HepG2 (cell line): Measurements from ENCODE around the gene MORF4L2. TPM values are rescaled to one million over a fixed set of nuclear protein-coding genes. Genes with fewer than 3 reads are reported as not detected.

Experiments used
- ERF ChIP-seq: IDR thresholded peaks from 2 replicates; pipeline ENCODE4 v1.6.1; 2018; ENCODE audit warnings: missing biosample characterization, missing genetic modification reagents
- KLF16 ChIP-seq, 2 experiments: sonication (generic) in 1 of 2; formaldehyde crosslinking in 1 of 2; IDR thresholded peaks; 2 replicates each; pipeline versions ENCODE4 v1.6.1 to v1.8.0; 2016 to 2023; ENCODE audit warnings: missing genetic modification reagents in 2 of 2, missing compliant biosample characterization in 1 of 2
- NR2F6 ChIP-seq, 2 experiments: IDR thresholded peaks; 2 replicates each; pipeline ENCODE4 v1.6.1; 2016; ENCODE audit warnings: antibody characterized with exemption in 1 of 2, mild to moderate bottlenecking in 1 of 2
- POLR2A ChIP-seq, 2 experiments: IDR thresholded peaks; 2 replicates each; pipeline ENCODE4 v1.6.1; 2011; ENCODE audit warnings: low read depth in 2 of 2, low read length in 2 of 2, mild to moderate bottlenecking in 1 of 2, moderate library complexity in 1 of 2; ENCODE audit not compliant: insufficient read depth in 1 of 2
- POLR2G ChIP-seq: fragments of 200-400 bp; formaldehyde crosslinking; IDR thresholded peaks from 2 replicates; pipeline ENCODE4 v1.6.1; 2018; ENCODE audit warnings: mild to moderate bottlenecking, low read depth, low read length, moderate library complexity
- REST ChIP-seq, 2 experiments: IDR thresholded peaks; 2 replicates each; pipeline ENCODE4 v1.6.1; 2011 to 2012; ENCODE audit warnings: low read length in 2 of 2, borderline replicate concordance in 1 of 2, low read depth in 1 of 2, mild to moderate bottlenecking in 1 of 2, moderate library complexity in 1 of 2
- SPEN ChIP-seq: sonication (generic); formaldehyde crosslinking; IDR thresholded peaks from 2 replicates; pipeline ENCODE4 v1.5.1; 2020; ENCODE audit warnings: low read depth, mild to moderate bottlenecking, missing genetic modification reagents
- TAF1 ChIP-seq: sonication (generic); formaldehyde crosslinking; IDR thresholded peaks from 2 replicates; pipeline ENCODE4 v1.4.0; 2020; ENCODE audit warnings: missing genetic modification reagents
- THAP11 ChIP-seq: IDR thresholded peaks from 2 replicates; pipeline ENCODE4 v1.6.1; 2016; ENCODE audit warnings: missing biosample characterization, missing genetic modification reagents
- ZBTB2 ChIP-seq: sonication (generic); formaldehyde crosslinking; IDR thresholded peaks from 2 replicates; pipeline ENCODE4 v1.8.0; 2022; ENCODE audit warnings: low read depth, missing genetic modification reagents
- ZNF33A ChIP-seq: sonication (generic); formaldehyde crosslinking; IDR thresholded peaks from 2 replicates; pipeline ENCODE4 v1.5.1; 2020; ENCODE audit warnings: missing genetic modification reagents, mild to moderate bottlenecking, moderate library complexity, borderline replicate concordance
- ZNF350 ChIP-seq: sonication (generic); formaldehyde crosslinking; IDR thresholded peaks from 2 replicates; pipeline ENCODE4 v1.4.0; 2020; ENCODE audit warnings: mild to moderate bottlenecking, low read depth, missing genetic modification reagents, borderline replicate concordance
- ZNF354B ChIP-seq: sonication (generic); formaldehyde crosslinking; IDR thresholded peaks from 2 replicates; pipeline ENCODE4 v1.8.0; 2022; ENCODE audit warnings: mild to moderate bottlenecking, missing genetic modification reagents
- ZNF687 ChIP-seq: sonication (generic); formaldehyde crosslinking; IDR thresholded peaks from 2 replicates; pipeline ENCODE4 v1.5.1; 2020; ENCODE audit warnings: mild to moderate bottlenecking, missing genetic modification reagents, moderate library complexity
- ZNF709 ChIP-seq: sonication (generic); formaldehyde crosslinking; IDR thresholded peaks from 2 replicates; pipeline ENCODE4 v1.5.0; 2020; ENCODE audit warnings: mild to moderate bottlenecking, missing genetic modification reagents
- polyA plus RNA-seq, 8 experiments: library from polyadenylated mRNA; depleted of rRNA in 3 of 8; stranded (reverse) in 7 of 8; unstranded in 1 of 8; fragments of >200 nt; fragmentation: Illumina TruSeq in 4 of 8; extraction: Trizol in 4 of 8; gene quantifications; 2 replicates each; pipeline versions ENCODE4 v1.2.1 to v1.2.3, GENCODE V29; 2011 to 2016; ENCODE audit warnings: low read depth in 4 of 8, missing spikeins in 1 of 8, mixed read lengths in 1 of 8; ENCODE audit not compliant: insufficient read depth in 1 of 8
- total RNA-seq, 5 experiments: library from RNA; depleted of rRNA; stranded (reverse); fragments of >200 nt; fragmentation: Illumina TruSeq; extraction: Trizol; gene quantifications; 2 replicates each; pipeline ENCODE4 v1.2.3, GENCODE V29; 2016; ENCODE audit warnings: low read depth in 1 of 5
- TF ChIP-seq, protein P1 (sequence below): sonication (generic); formaldehyde crosslinking; conservative IDR thresholded peaks from 2 replicates; pipeline ENCODE4 v1.8.1; 2023; ENCODE audit warnings: missing genetic modification reagents

MORF4L2 gene
- total and polyA plus RNA-seq, 2 of the 13 experiments (the other 11 are each of a cell fraction or from before 2014, with no cell fraction given) = 358 to 469 TPM

DNA sequence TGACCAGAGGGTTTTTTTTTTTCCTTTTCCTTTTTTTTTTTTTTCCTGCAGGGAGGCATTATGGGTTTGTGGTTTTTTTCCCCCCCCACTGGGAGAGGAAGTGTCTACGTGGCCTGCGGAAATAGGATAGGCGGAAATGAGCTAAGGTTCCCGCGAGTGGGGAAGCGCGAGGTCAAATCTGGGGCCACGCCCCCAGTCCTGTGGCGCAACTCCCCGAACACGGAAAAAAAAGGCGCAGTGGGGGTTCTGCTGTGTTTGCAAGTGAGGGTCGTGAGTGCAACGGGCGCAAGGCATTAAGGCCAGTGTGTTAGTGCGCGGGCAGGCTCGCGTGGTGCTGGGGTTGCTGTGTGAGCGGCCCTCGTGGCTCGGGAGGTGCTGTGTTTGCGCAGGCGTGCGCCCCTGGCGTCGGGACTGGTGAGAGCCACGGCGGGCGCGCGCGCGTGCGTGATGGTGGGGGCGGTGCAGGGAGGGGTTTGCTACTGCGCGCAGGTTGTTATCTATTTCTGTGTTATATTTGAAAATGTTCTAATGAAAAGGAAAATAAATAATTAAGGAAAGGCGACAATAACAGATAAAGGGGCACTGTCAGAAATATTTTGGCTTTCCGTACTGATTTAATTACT lies 685 bp upstream of the MORF4L2 start (continued):
- TF ChIP-seq REST (IDR thresholded peaks at IDR 0.05; ENCODE audit: borderline replicate concordance in 1 of 2, low read depth in 1 of 2, low read length in 2 of 2) = no peak
- TF ChIP-seq TAF1 (CRISPR knock-in tag) = peak; percentile 55
- peak; percentile 72 to 78 for TF ChIP-seq POLR2A (IDR thresholded peaks at IDR 0.05; ENCODE audit: insufficient read depth in 1 of 2, low read depth in 2 of 2, low read length in 2 of 2)
- peak; percentile 57; the same call in 1 of the 2 replicates for TF ChIP-seq THAP11 (CRISPR knock-in tag)
- no peak for TF ChIP-seq ZNF33A (CRISPR knock-in tag)
- 0 out of 2 replicates have a peak, but pooled peaks have one; percentile 32 for TF ChIP-seq ZBTB2 (CRISPR knock-in tag)
- no peak for TF ChIP-seq ERF (CRISPR knock-in tag)
- TF ChIP-seq ZNF709 = 0 out of 2 replicates have a peak, but pooled peaks have one; percentile 51
- TF ChIP-seq ZNF687 (CRISPR knock-in tag) = peak; percentile 88
- peak; percentile 45; the same call in 1 of the 2 replicates for TF ChIP-seq SPEN (CRISPR knock-in tag)
- TF ChIP-seq ZNF350 (CRISPR knock-in tag) = peak; percentile 16; the same call in 1 of the 2 replicates
- no peak; the same call in 1 of the 2 replicates for TF ChIP-seq NR2F6 (IDR thresholded peaks at IDR 0.05)
- 0 out of 2 replicates have a peak, but pooled peaks have one; percentile 13 for TF ChIP-seq NR2F6 (CRISPR knock-in tag; IDR thresholded peaks at IDR 0.05)
- no peak for TF ChIP-seq KLF16 (CRISPR knock-in tag; IDR thresholded peaks at IDR 0.05)
- 0 out of 2 replicates have a peak, but pooled peaks have one; percentile 44 for TF ChIP-seq POLR2G
- TF ChIP-seq, protein P1, sequence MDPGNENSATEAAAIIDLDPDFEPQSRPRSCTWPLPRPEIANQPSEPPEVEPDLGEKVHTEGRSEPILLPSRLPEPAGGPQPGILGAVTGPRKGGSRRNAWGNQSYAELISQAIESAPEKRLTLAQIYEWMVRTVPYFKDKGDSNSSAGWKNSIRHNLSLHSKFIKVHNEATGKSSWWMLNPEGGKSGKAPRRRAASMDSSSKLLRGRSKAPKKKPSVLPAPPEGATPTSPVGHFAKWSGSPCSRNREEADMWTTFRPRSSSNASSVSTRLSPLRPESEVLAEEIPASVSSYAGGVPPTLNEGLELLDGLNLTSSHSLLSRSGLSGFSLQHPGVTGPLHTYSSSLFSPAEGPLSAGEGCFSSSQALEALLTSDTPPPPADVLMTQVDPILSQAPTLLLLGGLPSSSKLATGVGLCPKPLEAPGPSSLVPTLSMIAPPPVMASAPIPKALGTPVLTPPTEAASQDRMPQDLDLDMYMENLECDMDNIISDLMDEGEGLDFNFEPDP (CRISPR knock-in tag) = no peak
- TF ChIP-seq ZNF354B (CRISPR knock-in tag) = no peak
